SK-N-SH treated with all-trans-retinoic acid at 6 μM for 48 hours (cell line): ENCODE data around the gene ARGLU1.

Source experiments
- ATAC-seq: fragments of 200-7000 bp; cut with Tn5 transposase; 3 replicates; pipeline ENCODE4 v1.9.1; 2020; ENCODE audit warnings: mild to moderate bottlenecking, moderate library complexity
- ARNTL ChIP-seq: fragments of 450-650 bp; formaldehyde crosslinking; IDR thresholded peaks from 2 replicates; pipeline ENCODE4 v1.5.0; 2020; ENCODE audit warnings: low read depth, mild to moderate bottlenecking, moderate library complexity, borderline replicate concordance
- BACH2 ChIP-seq: fragments of 250-450 bp; sonication (Bioruptor Pico); IDR thresholded peaks from 2 replicates; pipeline ENCODE4 v1.9.0; 2021; ENCODE audit warnings: mild to moderate bottlenecking, borderline replicate concordance
- CSDC2 ChIP-seq: fragments of 250-450 bp; sonication (Bioruptor Pico); IDR thresholded peaks from 2 replicates; pipeline ENCODE4 v1.5.0; 2020; ENCODE audit warnings: mild to moderate bottlenecking, moderate library complexity
- ESRRG ChIP-seq: fragments of 250-450 bp; sonication (Bioruptor Pico); IDR thresholded peaks from 2 replicates; pipeline ENCODE4 v1.6.1; 2021; ENCODE audit warnings: mild to moderate bottlenecking
- GLIS3 ChIP-seq: fragments of 250-450 bp; sonication (Bioruptor Pico); IDR thresholded peaks from 2 replicates; pipeline ENCODE4 v1.5.0; 2020; ENCODE audit warnings: mild to moderate bottlenecking, moderate library complexity
- ISL1 ChIP-seq: fragments of 250-450 bp; sonication (Bioruptor Pico); IDR thresholded peaks from 2 replicates; pipeline ENCODE4 v2.1.2; 2022; ENCODE audit warnings: mild to moderate bottlenecking, moderate library complexity
- OSR1 ChIP-seq: fragments of 250-450 bp; sonication (Bioruptor Pico); IDR thresholded peaks from 2 replicates; pipeline ENCODE4 v1.8.0; 2022; ENCODE audit warnings: moderate library complexity, mild to moderate bottlenecking, inconsistent platforms
- PATZ1 ChIP-seq: fragments of 250-450 bp; sonication (Bioruptor Pico); IDR thresholded peaks from 2 replicates; pipeline ENCODE4 v1.8.0; 2020; ENCODE audit warnings: mild to moderate bottlenecking, moderate library complexity, borderline replicate concordance
- PPARA ChIP-seq: fragments of 250-450 bp; sonication (Bioruptor Pico); IDR thresholded peaks from 2 replicates; pipeline ENCODE4 v1.5.0; 2020; ENCODE audit warnings: mild to moderate bottlenecking, borderline replicate concordance
- RARB ChIP-seq: fragments of 250-450 bp; sonication (Bioruptor Pico); IDR thresholded peaks from 2 replicates; pipeline ENCODE4 v1.8.0; 2021; ENCODE audit warnings: mild to moderate bottlenecking, moderate library complexity
- TCF4 ChIP-seq: fragments of 250-450 bp; sonication (Bioruptor Pico); IDR thresholded peaks from 2 replicates; pipeline ENCODE4 v1.8.0; 2021; ENCODE audit warnings: mild to moderate bottlenecking, moderate library complexity, borderline replicate concordance
- TOX ChIP-seq: fragments of 250-450 bp; sonication (Bioruptor Pico); IDR thresholded peaks from 2 replicates; pipeline ENCODE4 v1.8.0; 2021; ENCODE audit warnings: mild to moderate bottlenecking, moderate library complexity, borderline replicate concordance
- TSHZ2 ChIP-seq: fragments of 250-450 bp; sonication (Bioruptor Pico); IDR thresholded peaks from 2 replicates; pipeline ENCODE4 v1.5.0; 2020; ENCODE audit warnings: mild to moderate bottlenecking, moderate library complexity
- ZC3H10 ChIP-seq: fragments of 250-450 bp; sonication (Bioruptor Pico); IDR thresholded peaks from 2 replicates; pipeline ENCODE4 v1.5.1; 2021; ENCODE audit warnings: mild to moderate bottlenecking, moderate library complexity
- ZFP3 ChIP-seq: fragments of 250-450 bp; sonication (Bioruptor Pico); IDR thresholded peaks from 2 replicates; pipeline ENCODE4 v1.5.0; 2020; ENCODE audit warnings: mild to moderate bottlenecking, moderate library complexity
- ZFP30 ChIP-seq: fragments of 450-650 bp; formaldehyde crosslinking; IDR thresholded peaks from 2 replicates; pipeline ENCODE4 v1.5.0; 2022; ENCODE audit warnings: mild to moderate bottlenecking, moderate library complexity
- ZNF565 ChIP-seq: fragments of 450-650 bp; formaldehyde crosslinking; conservative IDR thresholded peaks from 2 replicates; pipeline ENCODE4 v1.5.0; 2020; ENCODE audit warnings: low read depth, mild to moderate bottlenecking, moderate library complexity
- ZNF70 ChIP-seq: fragments of 450-650 bp; formaldehyde crosslinking; IDR thresholded peaks from 2 replicates; pipeline ENCODE4 v1.5.0; 2020; ENCODE audit warnings: mild to moderate bottlenecking, moderate library complexity
- ZNF8 ChIP-seq: fragments of 450-650 bp; formaldehyde crosslinking; IDR thresholded peaks from 2 replicates; pipeline ENCODE4 v1.5.0; 2020; ENCODE audit warnings: mild to moderate bottlenecking, moderate library complexity
- TF ChIP-seq, protein P1 (sequence below): fragments of 250-450 bp; sonication (Bioruptor Pico); IDR thresholded peaks from 2 replicates; pipeline ENCODE4 v1.5.1; 2021; ENCODE audit warnings: mild to moderate bottlenecking, moderate library complexity
- TF ChIP-seq, protein P2 (sequence below): fragments of 250-450 bp; sonication (Bioruptor Pico); IDR thresholded peaks from 2 replicates; pipeline ENCODE4 v1.5.1; 2020; ENCODE audit warnings: low read depth, mild to moderate bottlenecking, moderate library complexity
- TF ChIP-seq, protein P3 (sequence below): fragments of 250-450 bp; sonication (Bioruptor Pico); IDR thresholded peaks from 2 replicates; pipeline ENCODE4 v1.8.0; 2021; ENCODE audit warnings: low read depth, mild to moderate bottlenecking, moderate library complexity, borderline replicate concordance

The ARGLU1 gene

GRCh38 chr13:106609116-106609515, 41.2 kb upstream of the ARGLU1 start (continued):
- TF ChIP-seq, protein P1, sequence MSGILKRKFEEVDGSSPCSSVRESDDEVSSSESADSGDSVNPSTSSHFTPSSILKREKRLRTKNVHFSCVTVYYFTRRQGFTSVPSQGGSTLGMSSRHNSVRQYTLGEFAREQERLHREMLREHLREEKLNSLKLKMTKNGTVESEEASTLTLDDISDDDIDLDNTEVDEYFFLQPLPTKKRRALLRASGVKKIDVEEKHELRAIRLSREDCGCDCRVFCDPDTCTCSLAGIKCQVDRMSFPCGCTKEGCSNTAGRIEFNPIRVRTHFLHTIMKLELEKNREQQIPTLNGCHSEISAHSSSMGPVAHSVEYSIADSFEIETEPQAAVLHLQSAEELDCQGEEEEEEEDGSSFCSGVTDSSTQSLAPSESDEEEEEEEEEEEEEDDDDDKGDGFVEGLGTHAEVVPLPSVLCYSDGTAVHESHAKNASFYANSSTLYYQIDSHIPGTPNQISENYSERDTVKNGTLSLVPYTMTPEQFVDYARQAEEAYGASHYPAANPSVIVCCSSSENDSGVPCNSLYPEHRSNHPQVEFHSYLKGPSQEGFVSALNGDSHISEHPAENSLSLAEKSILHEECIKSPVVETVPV (CRISPR knock-in tag): no peak
- TF ChIP-seq ARNTL (CRISPR knock-in tag) (no peak), PPARA (no peak), GLIS3 (CRISPR knock-in tag) (no peak), TOX (no peak), BACH2 (CRISPR knock-in tag) (no peak)

GRCh38 chr13:106603546-106603945, 35.6 kb upstream of the ARGLU1 start:
- ATAC-seq: no peak
- no peak for TF ChIP-seq CSDC2 (CRISPR knock-in tag)
- no peak for TF ChIP-seq ZC3H10 (CRISPR knock-in tag)
- no peak for TF ChIP-seq PPARA
- TF ChIP-seq ESRRG (CRISPR knock-in tag): no peak
- no peak for TF ChIP-seq ZNF8 (CRISPR knock-in tag)
- TF ChIP-seq RARB (CRISPR knock-in tag): no peak
- TF ChIP-seq TCF4 (CRISPR knock-in tag): no peak
- TF ChIP-seq ZFP3 (CRISPR knock-in tag): no peak
- TF ChIP-seq ISL1 (CRISPR knock-in tag): no peak
- no peak for TF ChIP-seq ZFP30 (CRISPR knock-in tag)
- TF ChIP-seq, all 23 proteins: peak for 0

DNA sequence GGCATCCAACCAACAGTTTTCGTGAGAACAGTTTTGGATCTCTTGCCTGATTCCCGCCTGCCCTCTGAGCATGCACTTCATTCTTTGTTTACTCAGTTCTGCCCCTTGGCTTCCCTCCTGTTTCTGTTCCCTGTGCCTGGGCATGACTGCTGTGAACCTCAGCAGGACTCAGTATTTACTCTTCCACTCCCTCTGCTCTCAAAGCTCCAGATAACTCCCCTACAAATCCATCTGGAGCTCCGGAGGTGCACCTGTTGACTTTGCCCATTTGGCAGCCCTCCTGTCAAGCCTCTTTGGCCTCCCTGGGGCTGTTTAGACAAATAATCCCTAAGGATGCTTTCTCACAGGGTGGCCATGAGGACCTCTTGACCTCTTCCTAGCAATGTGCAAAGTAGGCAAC, 34.2 kb upstream of the ARGLU1 start:
- ATAC-seq: no peak
- TF ChIP-seq ISL1 (CRISPR knock-in tag) (no peak), PATZ1 (no peak), ZNF70 (no peak), ZNF565 (no peak), TSHZ2 (CRISPR knock-in tag) (no peak), ARNTL (CRISPR knock-in tag) (no peak), BACH2 (CRISPR knock-in tag) (no peak), OSR1 (CRISPR knock-in tag) (no peak)
- TF ChIP-seq, protein P1 (CRISPR knock-in tag): no peak

DNA sequence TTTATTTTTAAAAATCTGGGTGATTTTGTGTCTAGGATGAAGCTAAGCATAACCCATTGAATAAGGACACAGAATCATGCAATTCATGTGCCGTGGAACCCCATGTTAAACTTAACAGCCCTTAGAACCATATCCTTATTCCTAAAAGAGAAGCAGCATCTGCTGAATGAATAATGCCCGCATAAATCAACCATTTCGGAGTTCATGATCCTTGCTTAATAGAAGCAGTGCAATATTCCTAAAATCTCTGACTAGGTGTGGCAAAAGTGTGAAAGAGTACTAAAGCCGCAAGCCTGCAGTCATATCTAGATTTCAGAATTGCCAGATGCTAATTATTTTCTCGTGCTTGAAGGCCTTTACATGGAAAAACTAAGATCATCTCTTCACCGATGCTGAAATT, 33.6 kb upstream of the ARGLU1 start:
- ATAC-seq: no peak
- no peak for TF ChIP-seq BACH2 (CRISPR knock-in tag)
- no peak for TF ChIP-seq ARNTL (CRISPR knock-in tag)
- TF ChIP-seq TOX: no peak
- TF ChIP-seq ZFP30 (CRISPR knock-in tag): no peak
- TF ChIP-seq, protein P2, sequence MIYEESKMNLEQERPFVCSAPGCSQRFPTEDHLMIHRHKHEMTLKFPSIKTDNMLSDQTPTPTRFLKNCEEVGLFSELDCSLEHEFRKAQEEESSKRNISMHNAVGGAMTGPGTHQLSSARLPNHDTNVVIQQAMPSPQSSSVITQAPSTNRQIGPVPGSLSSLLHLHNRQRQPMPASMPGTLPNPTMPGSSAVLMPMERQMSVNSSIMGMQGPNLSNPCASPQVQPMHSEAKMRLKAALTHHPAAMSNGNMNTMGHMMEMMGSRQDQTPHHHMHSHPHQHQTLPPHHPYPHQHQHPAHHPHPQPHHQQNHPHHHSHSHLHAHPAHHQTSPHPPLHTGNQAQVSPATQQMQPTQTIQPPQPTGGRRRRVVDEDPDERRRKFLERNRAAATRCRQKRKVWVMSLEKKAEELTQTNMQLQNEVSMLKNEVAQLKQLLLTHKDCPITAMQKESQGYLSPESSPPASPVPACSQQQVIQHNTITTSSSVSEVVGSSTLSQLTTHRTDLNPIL (CRISPR knock-in tag): no peak
- no peak for TF ChIP-seq PPARA
- TF ChIP-seq, protein P3, sequence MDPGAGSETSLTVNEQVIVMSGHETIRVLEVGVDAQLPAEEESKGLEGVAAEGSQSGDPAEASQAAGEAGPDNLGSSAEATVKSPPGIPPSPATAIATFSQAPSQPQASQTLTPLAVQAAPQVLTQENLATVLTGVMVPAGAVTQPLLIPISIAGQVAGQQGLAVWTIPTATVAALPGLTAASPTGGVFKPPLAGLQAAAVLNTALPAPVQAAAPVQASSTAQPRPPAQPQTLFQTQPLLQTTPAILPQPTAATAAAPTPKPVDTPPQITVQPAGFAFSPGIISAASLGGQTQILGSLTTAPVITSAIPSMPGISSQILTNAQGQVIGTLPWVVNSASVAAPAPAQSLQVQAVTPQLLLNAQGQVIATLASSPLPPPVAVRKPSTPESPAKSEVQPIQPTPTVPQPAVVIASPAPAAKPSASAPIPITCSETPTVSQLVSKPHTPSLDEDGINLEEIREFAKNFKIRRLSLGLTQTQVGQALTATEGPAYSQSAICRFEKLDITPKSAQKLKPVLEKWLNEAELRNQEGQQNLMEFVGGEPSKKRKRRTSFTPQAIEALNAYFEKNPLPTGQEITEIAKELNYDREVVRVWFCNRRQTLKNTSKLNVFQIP: no peak
- TF ChIP-seq ZNF70: no peak
- no peak for TF ChIP-seq OSR1 (CRISPR knock-in tag)
- no peak for TF ChIP-seq PATZ1
- TF ChIP-seq ZC3H10 (CRISPR knock-in tag): no peak
- TF ChIP-seq CSDC2 (CRISPR knock-in tag): no peak
- no peak for TF ChIP-seq ZNF565
- TF ChIP-seq ESRRG (CRISPR knock-in tag): no peak
